ENCODE data around the gene TNNI3K. TPM values are rescaled to one million over a fixed set of nuclear protein-coding genes. Genes with fewer than 3 reads are reported as not detected.
A peak's percentile ranks its signal among the peaks of the same experiment; 100 is the strongest.

The TNNI3K gene
- total and polyA plus RNA-seq, 10 of the 15 experiments (the other 5 are each of a cell fraction or from before 2014, with no cell fraction given): 0.14 to 1.6 (median 0.44) TPM; not detected in 4

DNA sequence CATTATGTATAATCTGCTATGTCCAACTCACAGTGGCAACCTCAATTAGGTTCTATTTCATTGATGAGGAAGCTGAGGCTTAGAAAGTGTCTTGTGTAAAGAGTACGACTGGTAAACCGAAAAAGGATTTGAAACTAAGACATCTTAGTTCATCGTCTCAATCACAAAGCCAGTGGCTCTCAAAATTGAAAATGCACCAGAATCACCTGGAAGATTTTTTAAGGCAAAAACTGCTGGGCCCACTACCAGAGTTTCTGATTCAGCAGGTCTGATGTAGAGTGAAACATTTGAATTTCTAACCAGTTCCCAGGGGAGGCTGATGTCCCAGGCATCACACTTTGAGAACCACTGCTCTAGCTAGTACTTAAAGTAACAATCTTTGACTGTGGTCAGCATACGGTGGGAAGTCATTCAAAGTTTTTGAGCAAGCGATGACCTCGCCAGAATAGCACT, 282.4 kb downstream of the TNNI3K start:
- H3K4me1 ChIP-seq (ENCODE audit: control insufficient read depth, insufficient read depth, low read length): no peaks in the 10 kb centered on the region
- intact Hi-C loops (cut with micrococcal nuclease; ENCODE audit: unreplicated experiment) (loop anchor here (5.0 kb wide), 2 partner anchors 170 to 215 kb away; partner anchors contain the start of genes CRYZ and TYW3), in situ Hi-C loops (cut with MboI) (no loop called here)
- no peak overlapping the region; the same call in 1 of the 2 replicates for H3K4me2 ChIP-seq (ENCODE audit: control insufficient read depth, insufficient read depth)
- BruUV-seq (replicated peaks): no TSS peak
- ChIA-PET POLR2A (no interaction called here), CTCF (interaction anchor here (0.7 to 1.4 kb wide), 3 partner anchors 14 to 216 kb away, joined by 3 to 5 read pairs (median 4); partner anchors contain the start of genes CRYZ and TYW3), SMC1A (ENCODE audit: uncharacterized antibody, unreplicated experiment) (interaction anchor here (0.9 to 1.9 kb wide), 4 partner anchors 11 to 254 kb away, joined by 3 to 10 read pairs (median 5); no protein-coding TSS in a partner anchor), RAD21 (ENCODE audit: unreplicated experiment) (interaction anchor here (0.7 to 1.3 kb wide), 2 partner anchors 95 to 172 kb away, joined by 3 to 6 read pairs; no protein-coding TSS in a partner anchor)
- H3K9me3 ChIP-seq (replicated peaks; ENCODE audit: control insufficient read depth, insufficient read depth, low read length): no peaks in the 10 kb centered on the region
- peaks cover 0 to 8% of the 10 kb centered on the region in 2 experiments; a peak in 2 of 4 replicates for H3K27me3 ChIP-seq (replicated peaks in 1 of 2; ENCODE audit: control insufficient read depth in 2 of 2, insufficient read depth in 2 of 2, low read length in 1 of 2)
- FAIRE-seq (peak; percentile 88), DNase-seq (ENCODE audit: low read depth, low spot score) (peak; percentile 25), ATAC-seq (peak; percentile 87)
- no peak overlapping the region for H3K27ac ChIP-seq (ENCODE audit: control insufficient read depth, insufficient read depth)
- H3K79me2 ChIP-seq (ENCODE audit: control insufficient read depth, insufficient read depth, low read length): no peaks in the 10 kb centered on the region
- H3K36me3 ChIP-seq (ENCODE audit: control insufficient read depth in 2 of 2, insufficient read depth in 2 of 2, low read length in 1 of 2): no peaks in the 10 kb centered on the region
- no peaks in the 10 kb centered on the region for H4K20me1 ChIP-seq (ENCODE audit: control insufficient read depth, insufficient read depth)
- 8% methylated on average over 6 of the region's 6 CpGs for WGBS (ENCODE audit: insufficient coverage, insufficient replicate concordance, low lambda C conversion rate, missing lambda C conversion rate)
- H2AFZ ChIP-seq (ENCODE audit: control insufficient read depth, low read depth, low read length): no peak overlapping the region
- H3K9ac ChIP-seq (ENCODE audit: control insufficient read depth, insufficient read depth, low read length): no peak overlapping the region
- no peak overlapping the region for H3K4me3 ChIP-seq
- TF ChIP-seq BCL3 (IDR thresholded peaks at IDR 0.05; ENCODE audit: borderline replicate concordance, insufficient read depth, low read depth, low read length, poor library complexity, severe bottlenecking): no peak
- TF ChIP-seq ZNF592 (IDR thresholded peaks at IDR 0.05): no peak
- peak; percentile 23; the same call in 1 of the 2 replicates for TF ChIP-seq RAD21 (IDR thresholded peaks at IDR 0.05; ENCODE audit: insufficient read depth, low read depth, low read length)
- no peak for TF ChIP-seq GATAD2B (conservative IDR thresholded peaks at IDR 0.05; ENCODE audit: low read depth)
- TF ChIP-seq CBX3 (IDR thresholded peaks at IDR 0.05; ENCODE audit: borderline replicate concordance, low read depth): no peak
- TF ChIP-seq HDGF (IDR thresholded peaks at IDR 0.05): no peak
- TF ChIP-seq, protein P1, sequence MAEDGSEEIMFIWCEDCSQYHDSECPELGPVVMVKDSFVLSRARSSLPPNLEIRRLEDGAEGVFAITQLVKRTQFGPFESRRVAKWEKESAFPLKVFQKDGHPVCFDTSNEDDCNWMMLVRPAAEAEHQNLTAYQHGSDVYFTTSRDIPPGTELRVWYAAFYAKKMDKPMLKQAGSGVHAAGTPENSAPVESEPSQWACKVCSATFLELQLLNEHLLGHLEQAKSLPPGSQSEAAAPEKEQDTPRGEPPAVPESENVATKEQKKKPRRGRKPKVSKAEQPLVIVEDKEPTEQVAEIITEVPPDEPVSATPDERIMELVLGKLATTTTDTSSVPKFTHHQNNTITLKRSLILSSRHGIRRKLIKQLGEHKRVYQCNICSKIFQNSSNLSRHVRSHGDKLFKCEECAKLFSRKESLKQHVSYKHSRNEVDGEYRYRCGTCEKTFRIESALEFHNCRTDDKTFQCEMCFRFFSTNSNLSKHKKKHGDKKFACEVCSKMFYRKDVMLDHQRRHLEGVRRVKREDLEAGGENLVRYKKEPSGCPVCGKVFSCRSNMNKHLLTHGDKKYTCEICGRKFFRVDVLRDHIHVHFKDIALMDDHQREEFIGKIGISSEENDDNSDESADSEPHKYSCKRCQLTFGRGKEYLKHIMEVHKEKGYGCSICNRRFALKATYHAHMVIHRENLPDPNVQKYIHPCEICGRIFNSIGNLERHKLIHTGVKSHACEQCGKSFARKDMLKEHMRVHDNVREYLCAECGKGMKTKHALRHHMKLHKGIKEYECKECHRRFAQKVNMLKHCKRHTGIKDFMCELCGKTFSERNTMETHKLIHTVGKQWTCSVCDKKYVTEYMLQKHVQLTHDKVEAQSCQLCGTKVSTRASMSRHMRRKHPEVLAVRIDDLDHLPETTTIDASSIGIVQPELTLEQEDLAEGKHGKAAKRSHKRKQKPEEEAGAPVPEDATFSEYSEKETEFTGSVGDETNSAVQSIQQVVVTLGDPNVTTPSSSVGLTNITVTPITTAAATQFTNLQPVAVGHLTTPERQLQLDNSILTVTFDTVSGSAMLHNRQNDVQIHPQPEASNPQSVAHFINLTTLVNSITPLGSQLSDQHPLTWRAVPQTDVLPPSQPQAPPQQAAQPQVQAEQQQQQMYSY (CRISPR knock-in tag; IDR thresholded peaks at IDR 0.05): no peak
- 0 out of 2 replicates have a peak, but pooled peaks have one; percentile 22 for TF ChIP-seq SPI1 (IDR thresholded peaks at IDR 0.05; ENCODE audit: borderline replicate concordance, insufficient read depth, low read depth, low read length)
- no peak for TF ChIP-seq WRNIP1 (IDR thresholded peaks at IDR 0.05; ENCODE audit: borderline replicate concordance, low read depth, low read length)
- TF ChIP-seq, protein P2, sequence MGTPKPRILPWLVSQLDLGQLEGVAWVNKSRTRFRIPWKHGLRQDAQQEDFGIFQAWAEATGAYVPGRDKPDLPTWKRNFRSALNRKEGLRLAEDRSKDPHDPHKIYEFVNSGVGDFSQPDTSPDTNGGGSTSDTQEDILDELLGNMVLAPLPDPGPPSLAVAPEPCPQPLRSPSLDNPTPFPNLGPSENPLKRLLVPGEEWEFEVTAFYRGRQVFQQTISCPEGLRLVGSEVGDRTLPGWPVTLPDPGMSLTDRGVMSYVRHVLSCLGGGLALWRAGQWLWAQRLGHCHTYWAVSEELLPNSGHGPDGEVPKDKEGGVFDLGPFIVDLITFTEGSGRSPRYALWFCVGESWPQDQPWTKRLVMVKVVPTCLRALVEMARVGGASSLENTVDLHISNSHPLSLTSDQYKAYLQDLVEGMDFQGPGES (IDR thresholded peaks at IDR 0.05): no peak
- no peak for TF ChIP-seq ZSCAN29 (IDR thresholded peaks at IDR 0.05)
- TF ChIP-seq MXI1 (IDR thresholded peaks at IDR 0.05; ENCODE audit: low read depth, low read length): no peak

All from GM12878 (cell line).